PFSK-1 (cell line): ENCODE data around the gene CACNA2D4.

Source experiments
- FOXP2 ChIP-seq: optimal IDR thresholded peaks from 2 replicates; pipeline ENCODE3; 2011; ENCODE audit warnings: borderline replicate concordance, control low read depth, inconsistent platforms; ENCODE audit not compliant: insufficient read depth; ENCODE audit errors: extremely low read length, extremely low read depth
- POLR2AphosphoS5 ChIP-seq: IDR thresholded peaks from 2 replicates; pipeline ENCODE4 v1.6.1; 2012; ENCODE audit warnings: low read depth, mild to moderate bottlenecking, control low read depth, low read length, moderate library complexity
- SIN3A ChIP-seq: IDR thresholded peaks from 2 replicates; pipeline ENCODE4 v1.6.1; 2012; ENCODE audit warnings: mild to moderate bottlenecking, low read length, moderate library complexity, borderline replicate concordance; ENCODE audit not compliant: insufficient read depth
- TAF1 ChIP-seq: IDR thresholded peaks from 2 replicates; pipeline ENCODE4 v1.6.1; 2012; ENCODE audit warnings: low read length, control low read depth, borderline replicate concordance; ENCODE audit not compliant: insufficient read depth
- TF ChIP-seq, protein P1 (sequence below), 2 experiments: IDR thresholded peaks; 2 replicates each; pipeline versions ENCODE4 v1.6.1 to v1.8.0; 2011 to 2012; ENCODE audit warnings: low read depth in 2 of 2, low read length in 2 of 2, control low read depth in 1 of 2, inconsistent platforms in 1 of 2, mild to moderate bottlenecking in 1 of 2, moderate library complexity in 1 of 2; ENCODE audit not compliant: insufficient read depth in 1 of 2

CACNA2D4 gene

DNA sequence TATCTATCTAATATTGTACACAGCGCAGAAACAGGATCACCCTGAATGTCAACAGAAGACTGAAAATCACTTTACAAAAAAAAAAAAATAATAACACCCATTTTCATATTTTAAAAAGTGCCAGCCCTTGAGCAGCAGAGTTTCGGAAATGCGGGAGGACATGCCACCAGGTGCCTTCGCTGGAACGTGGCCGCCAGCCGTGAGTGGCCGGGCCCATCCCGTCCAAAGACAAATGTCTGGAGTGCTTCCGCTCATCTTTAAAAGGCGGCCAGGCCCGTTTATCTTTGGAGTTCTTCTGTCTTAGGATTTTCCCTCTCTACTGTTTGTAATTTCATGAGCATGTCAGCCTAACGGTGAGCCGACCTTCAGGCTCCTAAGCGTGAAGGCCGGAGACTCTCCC lies 54.6 kb downstream of the CACNA2D4 start:
- TF ChIP-seq POLR2AphosphoS5 (no peak), TAF1 (no peak), SIN3A (no peak), FOXP2 (no peak)
- TF ChIP-seq, protein P1, sequence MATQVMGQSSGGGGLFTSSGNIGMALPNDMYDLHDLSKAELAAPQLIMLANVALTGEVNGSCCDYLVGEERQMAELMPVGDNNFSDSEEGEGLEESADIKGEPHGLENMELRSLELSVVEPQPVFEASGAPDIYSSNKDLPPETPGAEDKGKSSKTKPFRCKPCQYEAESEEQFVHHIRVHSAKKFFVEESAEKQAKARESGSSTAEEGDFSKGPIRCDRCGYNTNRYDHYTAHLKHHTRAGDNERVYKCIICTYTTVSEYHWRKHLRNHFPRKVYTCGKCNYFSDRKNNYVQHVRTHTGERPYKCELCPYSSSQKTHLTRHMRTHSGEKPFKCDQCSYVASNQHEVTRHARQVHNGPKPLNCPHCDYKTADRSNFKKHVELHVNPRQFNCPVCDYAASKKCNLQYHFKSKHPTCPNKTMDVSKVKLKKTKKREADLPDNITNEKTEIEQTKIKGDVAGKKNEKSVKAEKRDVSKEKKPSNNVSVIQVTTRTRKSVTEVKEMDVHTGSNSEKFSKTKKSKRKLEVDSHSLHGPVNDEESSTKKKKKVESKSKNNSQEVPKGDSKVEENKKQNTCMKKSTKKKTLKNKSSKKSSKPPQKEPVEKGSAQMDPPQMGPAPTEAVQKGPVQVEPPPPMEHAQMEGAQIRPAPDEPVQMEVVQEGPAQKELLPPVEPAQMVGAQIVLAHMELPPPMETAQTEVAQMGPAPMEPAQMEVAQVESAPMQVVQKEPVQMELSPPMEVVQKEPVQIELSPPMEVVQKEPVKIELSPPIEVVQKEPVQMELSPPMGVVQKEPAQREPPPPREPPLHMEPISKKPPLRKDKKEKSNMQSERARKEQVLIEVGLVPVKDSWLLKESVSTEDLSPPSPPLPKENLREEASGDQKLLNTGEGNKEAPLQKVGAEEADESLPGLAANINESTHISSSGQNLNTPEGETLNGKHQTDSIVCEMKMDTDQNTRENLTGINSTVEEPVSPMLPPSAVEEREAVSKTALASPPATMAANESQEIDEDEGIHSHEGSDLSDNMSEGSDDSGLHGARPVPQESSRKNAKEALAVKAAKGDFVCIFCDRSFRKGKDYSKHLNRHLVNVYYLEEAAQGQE (IDR thresholded peaks at IDR 0.05; ENCODE audit: insufficient read depth in 1 of 2, low read depth in 2 of 2, low read length in 2 of 2), result no peak

GRCh38 chr12:1862973-1863372 lies 55.5 kb downstream of the CACNA2D4 start:
- TF ChIP-seq FOXP2, result no peak
- TF ChIP-seq TAF1, result no peak
- no peak for TF ChIP-seq POLR2AphosphoS5
- TF ChIP-seq, protein P1 (IDR thresholded peaks at IDR 0.05; ENCODE audit: insufficient read depth in 1 of 2, low read depth in 2 of 2, low read length in 2 of 2), result no peak
- TF ChIP-seq SIN3A, result no peak

- TF ChIP-seq FOXP2, result no peak
- TF ChIP-seq, protein P1 (IDR thresholded peaks at IDR 0.05; ENCODE audit: insufficient read depth in 1 of 2, low read depth in 2 of 2, low read length in 2 of 2), result 0 out of 4 replicates have a peak, but pooled peaks of 1 of the 2 experiments have one; percentile 12
Measured at GRCh38 chr12:1859643-1860042, 58.8 kb downstream of the CACNA2D4 start.

DNA sequence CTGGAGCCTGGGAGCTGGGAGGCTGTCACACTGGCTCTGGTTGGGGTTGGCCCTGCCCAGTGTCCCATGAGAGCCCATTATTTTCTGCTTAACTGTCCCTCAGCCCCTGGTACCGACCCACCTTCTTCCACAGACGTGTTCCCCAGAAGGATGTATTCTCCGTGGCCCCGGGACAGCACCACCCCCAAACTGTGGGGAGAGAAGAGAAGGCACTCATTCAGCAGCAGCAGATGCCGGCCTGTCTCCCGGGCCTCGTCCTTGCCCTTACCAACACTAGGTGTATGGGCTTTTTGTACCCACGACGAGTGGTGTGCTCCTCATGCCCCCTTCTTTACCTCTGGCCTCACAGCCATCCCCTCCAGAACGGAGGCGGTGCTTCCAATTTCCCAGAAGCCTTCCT lies 60.0 kb downstream of the CACNA2D4 start:
- no peak for TF ChIP-seq TAF1
- TF ChIP-seq, protein P1 (IDR thresholded peaks at IDR 0.05; ENCODE audit: insufficient read depth in 1 of 2, low read depth in 2 of 2, low read length in 2 of 2), result no peak
- TF ChIP-seq POLR2AphosphoS5, result no peak
- TF ChIP-seq FOXP2, result no peak
- no peak for TF ChIP-seq SIN3A

DNA sequence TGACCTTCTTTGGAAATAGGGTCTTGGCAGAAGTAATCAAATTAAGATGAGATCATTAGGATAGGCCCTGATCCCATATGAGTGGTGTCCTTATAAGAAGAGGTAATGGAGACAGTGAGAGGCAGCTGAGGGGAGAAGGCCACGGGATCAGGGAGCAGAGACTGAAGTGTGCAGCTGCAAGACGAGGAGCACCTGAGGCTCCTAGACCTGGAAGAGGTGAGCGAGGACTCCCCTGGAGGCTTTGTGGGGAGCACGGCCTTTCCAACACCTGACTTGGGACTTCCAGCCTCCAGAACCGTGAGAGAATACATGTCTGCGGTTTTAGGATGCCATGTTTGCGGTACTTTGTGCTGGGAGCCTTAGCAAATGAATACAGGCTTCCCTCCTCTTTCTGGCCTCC lies 60.6 kb downstream of the CACNA2D4 start:
- TF ChIP-seq, protein P1 (IDR thresholded peaks at IDR 0.05; ENCODE audit: insufficient read depth in 1 of 2, low read depth in 2 of 2, low read length in 2 of 2), result no peak
- no peak for TF ChIP-seq TAF1
- no peak for TF ChIP-seq SIN3A
- TF ChIP-seq FOXP2, result no peak
- no peak for TF ChIP-seq POLR2AphosphoS5
